ENCODE data around the gene GPR180. TPM values are rescaled to one million over a fixed set of nuclear protein-coding genes. Genes with fewer than 3 reads are reported as not detected.

Gene GPR180
- total and polyA plus RNA-seq, 4 donors: 1.7 to 7.0 (median 3.9) TPM

- no peaks in the 10 kb centered on the region for H3K27me3 ChIP-seq (ENCODE audit: control insufficient read depth in 3 of 3, insufficient read depth in 3 of 3, low read length in 2 of 3)
- no peaks in the 10 kb centered on the region for H3K9me3 ChIP-seq (ENCODE audit: control insufficient read depth in 4 of 4, insufficient read depth in 3 of 4, low read length in 3 of 4)
- WGBS, 2 donors: 96 to 97% methylated on average over 1 of the region's 1 CpG
- DNase-seq (no peak), ATAC-seq (ENCODE audit: insufficient read depth, low FRiP score) (no peak)
- no peak overlapping the region for H3K9ac ChIP-seq (ENCODE audit: insufficient read depth in 1 of 2, low read length in 2 of 2)
- no peak for TF ChIP-seq CTCF (IDR thresholded peaks at IDR 0.05; ENCODE audit: control extremely low read depth, extremely low read depth)
- H3K27ac ChIP-seq (ENCODE audit: low read depth in 1 of 2, low read length in 1 of 2): no peak overlapping the region
- H3K4me3 ChIP-seq: no peak overlapping the region
- H3K36me3 ChIP-seq (ENCODE audit: control insufficient read depth in 4 of 4, insufficient read depth in 4 of 4, low read length in 4 of 4): peaks cover 14 to 26% (median 20%) of the 10 kb centered on the region in 4 donors
- H3K4me1 ChIP-seq (ENCODE audit: control insufficient read depth in 5 of 5, insufficient read depth in 5 of 5, low read length in 5 of 5): peaks cover 0 to 6% (median 0%) of the 10 kb centered on the region in 5 donors
Observed at GRCh38 chr13:94568443-94568842, 33.2 kb upstream of the GPR180 start.

GRCh38 chr13:94569615-94570014 is 32.0 kb upstream of the GPR180 start:
- peaks cover 0 to 5% (median 0%) of the 10 kb centered on the region in 5 donors for H3K4me1 ChIP-seq (ENCODE audit: control insufficient read depth in 5 of 5, insufficient read depth in 5 of 5, low read length in 5 of 5)
- DNase-seq (no peak), ATAC-seq (ENCODE audit: insufficient read depth, low FRiP score) (no peak)
- H3K36me3 ChIP-seq (ENCODE audit: control insufficient read depth in 4 of 4, insufficient read depth in 4 of 4, low read length in 4 of 4): peaks cover 21 to 29% (median 24%) of the 10 kb centered on the region in 4 donors
- no peak overlapping the region for H3K4me3 ChIP-seq
- H3K9ac ChIP-seq (ENCODE audit: insufficient read depth in 1 of 2, low read length in 2 of 2): no peak overlapping the region
- no peaks in the 10 kb centered on the region for H3K27me3 ChIP-seq (ENCODE audit: control insufficient read depth in 3 of 3, insufficient read depth in 3 of 3, low read length in 2 of 3)
- no peaks in the 10 kb centered on the region for H3K9me3 ChIP-seq (ENCODE audit: control insufficient read depth in 4 of 4, insufficient read depth in 3 of 4, low read length in 3 of 4)
- 94 to 97% methylated on average over 3 of the region's 3 CpGs for WGBS, 2 donors
- no peak for TF ChIP-seq CTCF (IDR thresholded peaks at IDR 0.05; ENCODE audit: control extremely low read depth, extremely low read depth)
- no peak overlapping the region for H3K27ac ChIP-seq (ENCODE audit: low read depth in 1 of 2, low read length in 1 of 2)

- ATAC-seq (ENCODE audit: insufficient read depth, low FRiP score) (no peak), DNase-seq (no peak)
- Histone ChIP-seq H3K27ac (ENCODE audit: low read depth in 1 of 2, low read length in 1 of 2) (no peak overlapping the region), H3K4me3 (no peak overlapping the region), H3K9me3 (ENCODE audit: control insufficient read depth in 4 of 4, insufficient read depth in 3 of 4, low read length in 3 of 4) (no peaks in the 10 kb centered on the region), H3K36me3 (ENCODE audit: control insufficient read depth in 4 of 4, insufficient read depth in 4 of 4, low read length in 4 of 4) (peaks cover 20 to 51% (median 31%) of the 10 kb centered on the region in 4 donors), H3K9ac (ENCODE audit: insufficient read depth in 1 of 2, low read length in 2 of 2) (no peak overlapping the region), H3K4me1 (ENCODE audit: control insufficient read depth in 5 of 5, insufficient read depth in 5 of 5, low read length in 5 of 5) (no peaks in the 10 kb centered on the region), H3K27me3 (ENCODE audit: control insufficient read depth in 3 of 3, insufficient read depth in 3 of 3, low read length in 2 of 3) (no peaks in the 10 kb centered on the region)
- WGBS, 2 donors: 83 to 96% methylated on average over 1 of the region's 1 CpG
- no peak for TF ChIP-seq CTCF (IDR thresholded peaks at IDR 0.05; ENCODE audit: control extremely low read depth, extremely low read depth)
Observed at GRCh38 chr13:94579063-94579462, 22.6 kb upstream of the GPR180 start.

- Histone ChIP-seq H3K4me3 (no peak overlapping the region), H3K27ac (ENCODE audit: low read depth in 1 of 2, low read length in 1 of 2) (no peak overlapping the region), H3K4me1 (ENCODE audit: control insufficient read depth in 5 of 5, insufficient read depth in 5 of 5, low read length in 5 of 5) (no peaks in the 10 kb centered on the region), H3K36me3 (ENCODE audit: control insufficient read depth in 4 of 4, insufficient read depth in 4 of 4, low read length in 4 of 4) (peaks cover 14 to 34% (median 29%) of the 10 kb centered on the region in 4 donors), H3K9me3 (ENCODE audit: control insufficient read depth in 4 of 4, insufficient read depth in 3 of 4, low read length in 3 of 4) (no peaks in the 10 kb centered on the region), H3K27me3 (ENCODE audit: control insufficient read depth in 3 of 3, insufficient read depth in 3 of 3, low read length in 2 of 3) (no peaks in the 10 kb centered on the region), H3K9ac (ENCODE audit: insufficient read depth in 1 of 2, low read length in 2 of 2) (no peak overlapping the region)
- TF ChIP-seq CTCF (IDR thresholded peaks at IDR 0.05; ENCODE audit: control extremely low read depth, extremely low read depth): no peak
- DNase-seq (no peak), ATAC-seq (ENCODE audit: insufficient read depth, low FRiP score) (no peak)
- 93 to 96% methylated on average over 1 of the region's 1 CpG for WGBS, 2 donors
Observed at GRCh38 chr13:94583926-94584325, 17.7 kb upstream of the GPR180 start.

Data from lung (tissue), 12 donors.